GM12878 (cell line): Measurements from ENCODE around the gene AGAP3. TPM values are rescaled to one million over a fixed set of nuclear protein-coding genes. Genes with fewer than 3 reads are reported as not detected.

Experiments
- ATAC-seq: fragments of 200-7000 bp; cut with Tn5 transposase; 3 replicates; pipeline ENCODE4 v1.9.1; 2020; ENCODE audit warnings: mild to moderate bottlenecking, moderate library complexity
- BruUV-seq: library from RNA; stranded (reverse); fragments of 400-500 nt; replicated peaks from 2 replicates; lab custom pipeline; 2021; lab: Mats Ljungman, UMichigan
- CTCF ChIA-PET: fragments of 300-600 bp; sonication (Branson Sonifier 250); formaldehyde crosslinking; extraction: SDS; loops from one replicate; lab custom pipeline; 2021; ENCODE audit warnings: inconsistent platforms; lab: Yijun Ruan, JAX
- POLR2A ChIA-PET: fragments of 350-600 bp; formaldehyde crosslinking; extraction: SDS; loops from one replicate; lab custom pipeline; 2021; ENCODE audit warnings: inconsistent platforms; lab: Charles Lee
- RAD21 ChIA-PET: fragments of 300-600 bp; sonication (Branson Sonifier 250); formaldehyde crosslinking; loops from one replicate; lab custom pipeline; 2023; ENCODE audit warnings: antibody characterized with exemption; ENCODE audit not compliant: unreplicated experiment; lab: Charles Lee
- SMC1A ChIA-PET: fragments of 300-600 bp; sonication (Branson Sonifier 250); formaldehyde crosslinking; loops from one replicate; lab custom pipeline; 2023; ENCODE audit not compliant: unreplicated experiment, uncharacterized antibody; lab: Charles Lee
- DNase-seq: peaks from one replicate; pipeline ENCODE4 v3.0.0-alpha.2; 2011; ENCODE audit warnings: low read depth, low spot score
- FAIRE-seq: peaks from 3 replicates; lab custom pipeline; 2011; peaks lifted over from hg19 to GRCh38; lab: Jason Lieb, UNC
- H2AFZ ChIP-seq: 2 replicates; pipeline ENCODE4 v1.6.0; 2011; ENCODE audit warnings: low read depth, low read length, control low read depth; ENCODE audit not compliant: control insufficient read depth
- H3K27ac ChIP-seq: 2 replicates; pipeline ENCODE4 v1.5.1; 2011; ENCODE audit warnings: control low read depth; ENCODE audit not compliant: control insufficient read depth, insufficient read depth
- H3K27me3 ChIP-seq, 2 experiments: replicated peaks in 1 of 2; 2 replicates each; pipeline versions ENCODE4 v1.6.0 to v1.6.1; 2011; ENCODE audit warnings: low read length in 1 of 2; ENCODE audit not compliant: control insufficient read depth in 2 of 2, insufficient read depth in 2 of 2
- H3K36me3 ChIP-seq, 2 experiments: 2 replicates each; pipeline ENCODE4 v1.5.1; 2011; ENCODE audit warnings: low read length in 1 of 2; ENCODE audit not compliant: control insufficient read depth in 2 of 2, insufficient read depth in 2 of 2
- H3K4me1 ChIP-seq: 2 replicates; pipeline ENCODE4 v1.6.1; 2011; ENCODE audit warnings: mild to moderate bottlenecking, low read length, moderate library complexity, mixed read lengths; ENCODE audit not compliant: control insufficient read depth, insufficient read depth
- H3K4me2 ChIP-seq: 2 replicates; pipeline ENCODE4 v1.6.0; 2011; ENCODE audit warnings: control low read depth; ENCODE audit not compliant: control insufficient read depth, insufficient read depth
- H3K4me3 ChIP-seq: fragments of 200-600 bp; sonication (generic); 2 replicates; pipeline ENCODE4 v1.5.1; 2016
- H3K79me2 ChIP-seq: 2 replicates; pipeline ENCODE4 v1.6.0; 2011; ENCODE audit warnings: low read length; ENCODE audit not compliant: control insufficient read depth, insufficient read depth
- H3K9ac ChIP-seq: 2 replicates; pipeline ENCODE4 v1.8.0; 2011; ENCODE audit warnings: low read length, control low read depth, mixed read lengths; ENCODE audit not compliant: control insufficient read depth, insufficient read depth
- H3K9me3 ChIP-seq: replicated peaks from 3 replicates; pipeline ENCODE4 v1.5.1; 2011; ENCODE audit warnings: mild to moderate bottlenecking, low read length; ENCODE audit not compliant: control insufficient read depth, insufficient read depth
- H4K20me1 ChIP-seq: 2 replicates; pipeline ENCODE4 v1.6.0; 2011; ENCODE audit not compliant: control insufficient read depth, insufficient read depth
- ATF7 ChIP-seq: fragments of 450-650 bp; IDR thresholded peaks from 2 replicates; pipeline ENCODE4 v1.6.1; 2016; ENCODE audit warnings: low read depth, mild to moderate bottlenecking
- BRCA1 ChIP-seq: IDR thresholded peaks from 2 replicates; pipeline ENCODE4 v1.6.1; 2011; ENCODE audit warnings: low read depth, low read length, improper control_type of control experiment
- CHD1 ChIP-seq: IDR thresholded peaks from 2 replicates; pipeline ENCODE4 v1.6.1; 2012; ENCODE audit warnings: low read depth, low read length, improper control_type of control experiment
- EED ChIP-seq: sonication (generic); IDR thresholded peaks from 2 replicates; pipeline ENCODE4 v1.6.1; 2016; ENCODE audit warnings: antibody characterized with exemption, low read depth
- ETV6 ChIP-seq, 2 experiments: fragments of 450-650 bp in 1 of 2; IDR thresholded peaks in 1 of 2; conservative IDR thresholded peaks in 1 of 2; 2 replicates each; pipeline ENCODE4 v1.6.1; 2014; ENCODE audit warnings: antibody characterized with exemption in 1 of 2, borderline replicate concordance in 1 of 2, low read depth in 1 of 2, mild to moderate bottlenecking in 1 of 2, moderate library complexity in 1 of 2
- FOS ChIP-seq: IDR thresholded peaks from 3 replicates; pipeline ENCODE4 v1.6.1; 2011; ENCODE audit warnings: borderline replicate concordance; ENCODE audit not compliant: insufficient read length; ENCODE audit errors: extremely low read depth
- MEF2A ChIP-seq: IDR thresholded peaks from 2 replicates; pipeline ENCODE4 v1.6.1; 2011; ENCODE audit warnings: low read depth, mild to moderate bottlenecking, low read length, moderate library complexity; ENCODE audit not compliant: insufficient read depth
- MYB ChIP-seq: fragments of 150-350 bp; IDR thresholded peaks from 2 replicates; pipeline ENCODE4 v1.6.1; 2014; ENCODE audit warnings: mild to moderate bottlenecking, low read depth, low read length, borderline replicate concordance
- POU2F2 ChIP-seq: IDR thresholded peaks from 3 replicates; pipeline ENCODE4 v1.6.1; 2011; ENCODE audit warnings: low read depth, mild to moderate bottlenecking, low read length, borderline replicate concordance
- RCOR1 ChIP-seq: conservative IDR thresholded peaks from 2 replicates; pipeline ENCODE4 v1.6.1; 2012; ENCODE audit warnings: low read depth, low read length, improper control_type of control experiment
- ZNF592 ChIP-seq: fragments of 450-650 bp; IDR thresholded peaks from 2 replicates; pipeline ENCODE4 v1.6.1; 2017; ENCODE audit warnings: mild to moderate bottlenecking, moderate library complexity
- WGBS: methylation state at CpG from one replicate; pipeline ENCODE4 v1.1.6; 2016; ENCODE audit warnings: low lambda C conversion rate; ENCODE audit not compliant: insufficient replicate concordance, insufficient coverage; ENCODE audit errors: missing lambda C conversion rate; 5-methylcytosine and 5-hydroxymethylcytosine counted together
- in situ Hi-C: fragments of 300-500 bp; cut with MboI; formaldehyde crosslinking; loops from 9 replicates; pipeline ENCODE4 v1.14.3; 2018; ENCODE audit warnings: mixed read lengths
- intact Hi-C: fragments of 100-400 bp; cut with micrococcal nuclease; formaldehyde crosslinking; loops from one replicate; pipeline ENCODE4 v1.14.2; 2022; ENCODE audit not compliant: unreplicated experiment
- polyA plus RNA-seq, 11 experiments: library from polyadenylated mRNA; depleted of rRNA in 4 of 11; unstranded in 6 of 11; stranded (reverse) in 5 of 11; fragments of >200 nt; fragmentation: Nextera tagmentation in 4 of 11; fragmentation: Illumina TruSeq in 1 of 11; extraction: Ambion mirVana in 4 of 11; extraction: Trizol in 1 of 11; gene quantifications; 1 replicate in 1 of 11; 2 replicates in 10 of 11; pipeline versions ENCODE4 v1.2.1 to v1.2.3, GENCODE V29; 2011 to 2016; ENCODE audit warnings: inconsistent platforms in 2 of 11, missing spikeins in 2 of 11, low read depth in 1 of 11
- total RNA-seq, 4 experiments: library from RNA; depleted of rRNA in 3 of 4; stranded (reverse); fragments of >200 nt in 3 of 4; fragmentation: Illumina TruSeq in 1 of 4; extraction: Trizol in 1 of 4; gene quantifications; 2 replicates each; pipeline versions ENCODE4 v1.2.1 to v1.2.3, GENCODE V29; 2013 to 2021

Gene AGAP3
- total and polyA plus RNA-seq, 10 of the 15 experiments (the other 5 are each of a cell fraction or from before 2014, with no cell fraction given): 1.8 to 68.1 (median 15.7) TPM

DNA sequence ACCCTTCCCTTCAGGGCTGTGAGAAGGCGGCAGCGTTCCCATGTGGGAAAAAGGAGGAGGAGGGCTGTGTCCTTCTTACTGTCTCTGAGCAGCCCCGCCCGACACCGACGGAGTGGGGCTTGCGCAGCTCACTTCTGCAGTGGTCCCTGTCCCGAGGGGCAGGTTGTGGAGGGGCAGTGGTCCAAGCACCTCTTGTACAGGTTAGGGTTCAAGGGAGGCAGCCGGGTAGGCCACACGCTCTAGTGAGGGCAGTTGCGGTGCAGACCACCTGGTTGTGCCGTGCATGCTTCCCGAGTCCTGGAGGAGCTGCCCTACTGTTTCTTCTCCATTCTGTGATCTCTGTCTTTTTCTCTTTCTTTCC lies 32.8 kb downstream of the AGAP3 start (continued):
- TF ChIP-seq ATF7 (no peak), RCOR1 (no peak), MYB (no peak), EED (no peak), ZNF592 (no peak), ETV6 (conservative IDR thresholded peaks at IDR 0.05 in 1 of 2, IDR thresholded peaks at IDR 0.05 in 1 of 2; ENCODE audit: borderline replicate concordance in 1 of 2, low read depth in 1 of 2) (no peak)

GRCh38 chr7:151119902-151120301 lies 33.6 kb downstream of the AGAP3 start:
- H3K79me2 ChIP-seq: no peaks in the 10 kb centered on the region
- H3K9me3 ChIP-seq: no peaks in the 10 kb centered on the region
- ChIA-PET POLR2A (no interaction called here), SMC1A (no interaction called here), CTCF (interaction anchor here (0.6 to 1.4 kb wide), 3 partner anchors 12 to 124 kb away, joined by 3 to 4 read pairs (median 3); no protein-coding TSS in a partner anchor), RAD21 (no interaction called here)
- intact Hi-C loops: no loop called here
- H3K36me3 ChIP-seq: peaks cover 4 to 26% of the 10 kb centered on the region in 2 experiments; a peak in 3 of 4 replicates
- no peak overlapping the region for H3K4me3 ChIP-seq
- no peak overlapping the region for H3K27ac ChIP-seq
- no peak overlapping the region for H3K9ac ChIP-seq
- H3K4me1 ChIP-seq: no peaks in the 10 kb centered on the region
- TF ChIP-seq FOS: no peak
- no peak for TF ChIP-seq ZNF592
- TF ChIP-seq MEF2A: no peak
- TF ChIP-seq CHD1: no peak
- TF ChIP-seq POU2F2: no peak
- TF ChIP-seq BRCA1: no peak
- H3K27me3 ChIP-seq: no peaks in the 10 kb centered on the region
- no peak overlapping the region for H3K4me2 ChIP-seq
- no peak overlapping the region for H2AFZ ChIP-seq
- no TSS peak for BruUV-seq
- in situ Hi-C loops: no loop called here
- ATAC-seq: no peak
- DNase-seq: no peak
- no peak for FAIRE-seq
- WGBS: 84% methylated on average over 22 of the region's 27 CpGs
- no peaks in the 10 kb centered on the region for H4K20me1 ChIP-seq
